Type B pancreatic cell (in vitro differentiated cells): ENCODE results near the gene CASZ1. TPM values are rescaled to one million over a fixed set of nuclear protein-coding genes. Genes with fewer than 3 reads are reported as not detected.
A peak's percentile ranks its signal among the peaks of the same experiment; 100 is the strongest.

Experiments used
- DNase-seq: peaks from one replicate; pipeline ENCODE4 v3.0.0; 2021; ENCODE audit warnings: mixed read lengths; ENCODE audit not compliant: unreplicated experiment; ENCODE audit errors: extremely low spot score
- H3K27ac Mint-ChIP-seq: 2 replicates; pipeline ENCODE4 v1.8.0; 2021; ENCODE audit warnings: mild to moderate bottlenecking, mixed read lengths
- H3K27me3 Mint-ChIP-seq: 2 replicates; pipeline ENCODE4 v1.8.0; 2021; ENCODE audit warnings: mixed read lengths
- H3K36me3 Mint-ChIP-seq: 2 replicates; pipeline ENCODE4 v1.8.0; 2021; ENCODE audit warnings: mixed read lengths
- H3K4me1 Mint-ChIP-seq: one replicate; pipeline ENCODE4 v1.8.0; 2021; ENCODE audit warnings: mixed read lengths; ENCODE audit not compliant: unreplicated experiment
- H3K4me3 Mint-ChIP-seq: 2 replicates; pipeline ENCODE4 v1.8.0; 2021; ENCODE audit warnings: mild to moderate bottlenecking, mixed read lengths
- H3K9me3 Mint-ChIP-seq: 2 replicates; pipeline ENCODE4 v1.8.0; 2021; ENCODE audit warnings: mixed read lengths
- total RNA-seq: library from RNA; stranded (reverse); gene quantifications from 2 replicates; pipeline ENCODE4 v1.2.1, GENCODE V29; 2021; ENCODE audit warnings: low replicate concordance
- TF ChIP-seq, protein P1 (sequence below): fragments of 200-600 bp; sonication (generic); conservative IDR thresholded peaks from 2 replicates; pipeline ENCODE4 v1.5.0; 2021; ENCODE audit warnings: antibody characterized with exemption, mild to moderate bottlenecking

The CASZ1 gene
- total RNA-seq, 1 donor from 2014 or later = 15.7 TPM

DNA sequence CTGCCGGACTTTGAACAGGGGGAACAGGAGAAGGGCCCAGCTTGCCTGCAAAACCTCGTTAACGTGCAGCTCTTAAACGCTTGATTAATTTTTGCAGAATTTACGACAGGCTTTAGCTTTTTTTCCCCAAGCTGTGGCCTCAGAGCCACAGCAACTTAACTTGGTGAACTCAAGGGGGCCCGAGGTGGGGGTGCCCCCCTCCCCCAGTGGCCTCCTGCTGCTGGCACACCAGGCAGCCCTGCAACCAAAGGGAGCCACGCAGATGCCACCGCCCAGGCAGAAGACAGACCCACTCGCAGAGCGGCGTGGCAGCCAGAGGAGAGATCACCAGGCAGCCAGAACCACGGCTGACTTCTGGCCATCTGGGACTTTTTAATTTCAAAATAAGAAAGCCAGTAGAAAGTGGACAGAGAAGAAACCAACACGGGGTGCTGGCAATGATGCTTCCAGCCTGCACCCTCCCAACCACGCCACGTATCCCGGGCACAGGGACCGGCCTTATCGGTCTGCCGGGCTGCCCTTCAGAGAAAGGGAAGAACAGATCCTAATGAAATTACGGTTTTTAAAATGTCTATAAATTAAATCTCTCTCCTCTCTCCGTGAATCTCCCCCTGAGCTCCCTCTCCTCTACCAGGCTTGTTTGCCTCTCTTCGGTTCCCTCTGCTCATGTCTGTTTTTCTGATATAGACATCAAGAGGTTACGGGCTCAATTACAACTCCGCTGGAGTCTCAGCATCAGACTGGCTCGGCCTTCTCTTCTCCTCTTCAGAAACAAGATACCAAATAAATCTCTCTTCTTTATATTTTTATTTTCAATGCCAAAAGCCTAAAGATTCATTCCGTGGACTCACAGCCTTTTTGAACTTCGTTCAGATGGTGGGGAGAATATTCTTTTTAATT lies 6.4 kb downstream of the CASZ1 start:
- TF ChIP-seq, protein P1, sequence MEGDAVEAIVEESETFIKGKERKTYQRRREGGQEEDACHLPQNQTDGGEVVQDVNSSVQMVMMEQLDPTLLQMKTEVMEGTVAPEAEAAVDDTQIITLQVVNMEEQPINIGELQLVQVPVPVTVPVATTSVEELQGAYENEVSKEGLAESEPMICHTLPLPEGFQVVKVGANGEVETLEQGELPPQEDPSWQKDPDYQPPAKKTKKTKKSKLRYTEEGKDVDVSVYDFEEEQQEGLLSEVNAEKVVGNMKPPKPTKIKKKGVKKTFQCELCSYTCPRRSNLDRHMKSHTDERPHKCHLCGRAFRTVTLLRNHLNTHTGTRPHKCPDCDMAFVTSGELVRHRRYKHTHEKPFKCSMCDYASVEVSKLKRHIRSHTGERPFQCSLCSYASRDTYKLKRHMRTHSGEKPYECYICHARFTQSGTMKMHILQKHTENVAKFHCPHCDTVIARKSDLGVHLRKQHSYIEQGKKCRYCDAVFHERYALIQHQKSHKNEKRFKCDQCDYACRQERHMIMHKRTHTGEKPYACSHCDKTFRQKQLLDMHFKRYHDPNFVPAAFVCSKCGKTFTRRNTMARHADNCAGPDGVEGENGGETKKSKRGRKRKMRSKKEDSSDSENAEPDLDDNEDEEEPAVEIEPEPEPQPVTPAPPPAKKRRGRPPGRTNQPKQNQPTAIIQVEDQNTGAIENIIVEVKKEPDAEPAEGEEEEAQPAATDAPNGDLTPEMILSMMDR = no peak
- peaks cover 50% of the 10 kb centered on the region for H3K27me3 Mint-ChIP-seq
- peaks cover 3% of the 10 kb centered on the region for H3K36me3 Mint-ChIP-seq
- peaks cover 19% of the 10 kb centered on the region for H3K4me1 Mint-ChIP-seq
- no peak overlapping the region for H3K4me3 Mint-ChIP-seq
- no peak for DNase-seq
- no peaks in the 10 kb centered on the region for H3K9me3 Mint-ChIP-seq
- no peak overlapping the region for H3K27ac Mint-ChIP-seq

DNA sequence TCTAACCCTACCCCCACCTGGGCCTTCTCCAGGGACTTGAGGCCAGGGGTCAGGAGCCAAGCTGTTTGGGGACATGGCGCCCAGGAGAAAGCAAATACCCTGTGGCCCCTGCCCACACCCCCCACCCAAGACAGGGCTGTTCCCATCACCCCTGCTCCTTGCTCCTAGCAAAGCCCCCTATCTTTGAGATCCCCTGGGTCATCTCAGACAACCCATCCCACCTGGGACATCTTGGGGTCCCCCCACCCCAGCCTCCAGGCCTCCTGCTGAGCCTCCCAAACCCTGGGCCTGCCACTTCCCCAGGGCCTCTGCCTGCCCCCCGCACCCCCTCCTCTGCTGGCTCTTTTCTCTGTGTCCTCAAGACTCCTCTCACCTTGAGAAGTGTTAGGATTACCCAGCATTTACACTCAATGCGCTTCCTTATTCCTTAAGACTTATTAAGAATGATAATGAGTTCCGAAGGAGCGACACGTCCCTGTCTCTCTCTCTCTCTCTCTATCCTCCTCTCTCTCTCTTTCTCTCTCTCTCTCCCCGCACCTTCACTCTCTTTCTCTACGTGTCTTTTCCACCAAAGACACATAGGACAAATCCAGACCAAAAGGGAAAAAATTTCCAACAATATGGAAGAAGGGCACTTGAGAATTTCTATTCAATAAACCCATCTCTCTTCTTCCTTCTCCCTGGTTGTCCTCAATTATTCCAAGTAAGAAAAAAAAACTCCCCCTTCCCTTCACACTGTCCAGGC lies 7.2 kb downstream of the CASZ1 start:
- Mint-ChIP-seq H3K4me1 (peaks cover 20% of the 10 kb centered on the region), H3K27ac (no peak overlapping the region), H3K4me3 (no peak overlapping the region), H3K36me3 (peaks cover 3% of the 10 kb centered on the region), H3K9me3 (no peaks in the 10 kb centered on the region), H3K27me3 (peaks cover 45% of the 10 kb centered on the region)
- no peak for DNase-seq
- TF ChIP-seq, protein P1 = peak; percentile 2

DNA sequence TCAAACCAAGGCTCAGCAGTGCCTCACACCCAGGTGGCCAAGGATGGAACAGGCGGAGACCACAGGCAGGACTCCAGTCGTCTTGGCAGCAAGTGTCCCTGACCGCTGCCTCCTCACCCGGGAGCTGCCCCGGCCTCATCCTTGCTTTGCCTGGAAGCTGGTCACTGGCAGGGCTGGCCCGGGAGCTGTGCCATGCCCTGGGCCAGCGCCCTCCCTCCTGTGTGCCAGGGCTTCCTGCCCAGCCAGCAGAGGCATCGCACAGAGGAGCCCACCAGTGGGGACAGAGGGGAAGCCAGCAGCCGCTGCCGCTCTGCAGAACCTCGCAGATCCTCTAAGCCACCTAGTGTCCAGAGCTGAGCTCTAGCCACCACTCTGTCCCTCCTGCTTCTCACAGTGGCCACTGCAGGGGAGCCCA lies 7.8 kb downstream of the CASZ1 start:
- Mint-ChIP-seq H3K9me3 (no peaks in the 10 kb centered on the region), H3K27ac (no peak overlapping the region), H3K27me3 (peaks cover 46% of the 10 kb centered on the region), H3K4me1 (peaks cover 20% of the 10 kb centered on the region), H3K4me3 (no peak overlapping the region), H3K36me3 (peaks cover 3% of the 10 kb centered on the region)
- TF ChIP-seq, protein P1 = peak; percentile 64
- no peak for DNase-seq

DNA sequence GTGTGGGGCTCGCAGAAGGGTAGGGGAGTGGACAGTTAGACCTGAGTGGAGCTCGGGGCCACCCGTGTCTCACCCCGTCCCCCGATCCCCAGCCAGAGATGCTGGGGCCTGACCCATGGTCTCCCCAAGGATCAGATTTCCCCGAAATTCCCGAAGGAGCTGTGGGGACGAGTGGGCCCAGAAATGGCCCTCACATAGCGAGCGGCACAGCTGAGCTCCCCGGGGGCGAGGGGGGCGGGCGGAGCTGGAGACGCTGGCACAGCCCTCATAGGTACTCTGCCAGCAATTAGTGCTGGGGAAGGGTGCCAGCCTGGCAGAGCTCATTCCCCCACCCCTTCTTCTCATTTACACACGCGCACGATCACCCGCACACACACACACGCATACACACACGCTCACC lies 9.2 kb downstream of the CASZ1 start:
- TF ChIP-seq, protein P1 = no peak
- Mint-ChIP-seq H3K9me3 (no peaks in the 10 kb centered on the region), H3K36me3 (peaks cover 3% of the 10 kb centered on the region), H3K4me3 (no peak overlapping the region), H3K4me1 (peaks cover 15% of the 10 kb centered on the region), H3K27ac (no peak overlapping the region), H3K27me3 (peaks cover 37% of the 10 kb centered on the region)
- DNase-seq = no peak

DNA sequence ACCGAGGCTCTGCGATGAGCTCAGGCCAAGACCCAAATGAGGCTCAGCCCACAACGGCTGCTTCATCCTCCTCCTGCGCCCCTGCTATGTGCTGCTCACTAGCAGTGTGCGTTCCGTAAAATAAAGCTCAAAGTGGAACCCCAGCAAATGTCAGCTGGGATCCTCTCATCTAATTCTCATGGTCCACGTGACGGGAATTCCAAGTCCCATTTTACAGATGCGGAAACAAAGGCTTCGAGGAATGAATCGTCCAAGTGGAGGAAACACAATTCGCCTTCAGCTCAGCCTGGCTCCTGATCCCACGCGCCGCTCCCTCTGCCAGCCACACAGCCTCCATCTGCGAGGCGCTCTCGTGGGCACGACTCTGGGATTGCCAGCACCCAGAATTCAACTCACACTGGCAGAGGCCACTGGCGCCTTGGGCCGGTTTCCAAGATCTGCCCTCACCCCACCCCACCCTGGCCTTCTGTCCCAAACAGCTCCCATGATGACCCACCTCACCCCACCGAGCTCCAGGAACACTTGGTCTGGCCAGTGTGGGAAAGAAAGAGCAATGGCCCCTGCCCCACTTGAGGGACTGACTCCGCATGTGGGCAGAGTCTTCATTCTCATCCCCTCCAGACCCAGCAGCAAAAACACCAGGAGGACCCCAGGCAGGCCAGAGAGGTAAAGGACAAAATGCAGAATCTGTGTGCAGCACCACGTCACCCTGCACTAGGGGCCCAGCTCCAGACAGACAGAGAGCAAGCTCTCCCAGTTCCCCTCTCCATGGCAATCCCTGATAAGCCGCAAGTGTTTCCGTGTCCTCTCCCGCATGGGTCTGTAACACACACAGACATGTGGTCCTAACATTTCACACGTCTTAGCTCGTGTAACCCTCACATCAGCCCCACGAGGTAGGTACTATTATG lies 10.5 kb downstream of the CASZ1 start:
- Mint-ChIP-seq H3K36me3 (peaks cover 3% of the 10 kb centered on the region), H3K9me3 (no peaks in the 10 kb centered on the region), H3K4me3 (no peak overlapping the region), H3K27ac (no peak overlapping the region), H3K27me3 (peaks cover 36% of the 10 kb centered on the region), H3K4me1 (peaks cover 15% of the 10 kb centered on the region)
- DNase-seq = no peak
- TF ChIP-seq, protein P1 = no peak
